B cell (primary cell): ENCODE measurements around the gene GLDN. TPM values are rescaled to one million over a fixed set of nuclear protein-coding genes. Genes with fewer than 3 reads are reported as not detected.
A peak's percentile ranks its signal among the peaks of the same experiment; 100 is the strongest.

ENCODE experiments used
- ATAC-seq: fragments of 200-7000 bp; cut with Tn5 transposase; one replicate; pipeline ENCODE4 v1.10.0; 2021; ENCODE audit warnings: low read depth, mild to moderate bottlenecking, moderate number of reproducible peaks, moderate library complexity
- CTCF ChIA-PET: fragments of 350-600 bp; sonication (Branson Sonifier 250); formaldehyde crosslinking; loops from one replicate; lab custom pipeline; 2021; ENCODE audit warnings: antibody characterized with exemption, inconsistent platforms; lab: Charles Lee
- POLR2A ChIA-PET: fragments of 350-600 bp; sonication (Branson Sonifier 250); formaldehyde crosslinking; loops from one replicate; lab custom pipeline; 2021; ENCODE audit warnings: antibody characterized with exemption; lab: Charles Lee
- DNase-seq: peaks from one replicate; pipeline ENCODE4 v3.0.0; 2013
- H2AFZ ChIP-seq: 2 replicates; pipeline ENCODE4 v1.6.1; 2012; ENCODE audit warnings: mild to moderate bottlenecking, low read depth, low read length; ENCODE audit not compliant: insufficient read depth, poor library complexity, severe bottlenecking
- H3K27ac ChIP-seq, 2 donors: 1 replicate in 1 of 2; 2 replicates in 1 of 2; pipeline ENCODE4 v1.5.1; 2012 to 2013; ENCODE audit warnings: low read length in 2 of 2, mild to moderate bottlenecking in 2 of 2, moderate library complexity in 1 of 2
- H3K27me3 ChIP-seq, 4 experiments: fragments of 200-600 bp in 1 of 4; sonication (generic) in 1 of 4; replicated peaks in 1 of 4; 1 replicate in 2 of 4; 2 replicates in 2 of 4; pipeline versions ENCODE4 v1.6.1 to v1.7.0; 2013 to 2016; ENCODE audit warnings: low read length in 3 of 4, mild to moderate bottlenecking in 2 of 4, mixed read lengths in 1 of 4, moderate library complexity in 1 of 4; ENCODE audit not compliant: insufficient read depth in 4 of 4, control insufficient read depth in 3 of 4; ENCODE audit errors: control extremely low read depth in 1 of 4
- H3K36me3 ChIP-seq, 2 experiments: replicated peaks in 1 of 2; 1 replicate in 1 of 2; 2 replicates in 1 of 2; pipeline versions ENCODE4 v1.6.1 to v1.7.1; 2013; ENCODE audit warnings: low read length in 1 of 2; ENCODE audit not compliant: insufficient read depth in 2 of 2, control insufficient read depth in 1 of 2; ENCODE audit errors: control extremely low read depth in 1 of 2, extremely low read depth in 1 of 2
- H3K4me1 ChIP-seq, 2 donors: fragments of 200-600 bp in 1 of 2; sonication (generic) in 1 of 2; 1 replicate in 1 of 2; 2 replicates in 1 of 2; pipeline versions ENCODE4 v1.5.1 to v1.6.1; 2013 to 2017; ENCODE audit warnings: low read length in 2 of 2; ENCODE audit not compliant: control insufficient read depth in 2 of 2, insufficient read depth in 2 of 2
- H3K4me2 ChIP-seq: replicated peaks from 2 replicates; pipeline ENCODE3; 2012; ENCODE audit warnings: mild to moderate bottlenecking, low read depth, low read length; ENCODE audit not compliant: poor library complexity, severe bottlenecking
- H3K4me3 ChIP-seq, 5 experiments: fragments of 200-600 bp in 1 of 5; sonication (generic) in 1 of 5; 1 replicate in 3 of 5; 2 replicates in 2 of 5; pipeline versions ENCODE4 v1.5.1 to v1.7.0; 2011 to 2016; ENCODE audit warnings: low read length in 4 of 5, mild to moderate bottlenecking in 4 of 5, low read depth in 2 of 5, control low read depth in 1 of 5, moderate library complexity in 1 of 5; ENCODE audit not compliant: insufficient read depth in 1 of 5; ENCODE audit errors: control extremely low read depth in 1 of 5, extremely low read depth in 1 of 5
- H3K79me2 ChIP-seq: fragments of 200-600 bp; sonication (generic); one replicate; pipeline ENCODE4 v1.6.0; 2016; ENCODE audit warnings: low read length; ENCODE audit not compliant: control insufficient read depth, insufficient read depth
- H3K9ac ChIP-seq: fragments of 200-600 bp; sonication (generic); 2 replicates; pipeline ENCODE4 v1.6.1; 2017; ENCODE audit warnings: mild to moderate bottlenecking, low read length, moderate library complexity
- H3K9me3 ChIP-seq, 3 donors: one replicate each; pipeline versions ENCODE4 v1.6.1 to v1.7.1; 2013; ENCODE audit warnings: low read length in 2 of 3; ENCODE audit not compliant: control insufficient read depth in 2 of 3, insufficient read depth in 1 of 3; ENCODE audit errors: control extremely low read depth in 1 of 3
- H4K20me1 ChIP-seq: 2 replicates; pipeline ENCODE4 v1.6.0; 2012; ENCODE audit warnings: mild to moderate bottlenecking, low read length; ENCODE audit not compliant: insufficient read depth, control insufficient read depth, poor library complexity, severe bottlenecking
- H3K27ac Mint-ChIP-seq: one replicate; pipeline ENCODE4 v1.8.0; 2021; ENCODE audit warnings: mixed read lengths
- H3K27me3 Mint-ChIP-seq: one replicate; pipeline ENCODE4 v1.8.0; 2021; ENCODE audit warnings: mixed read lengths
- H3K4me1 Mint-ChIP-seq: one replicate; pipeline ENCODE4 v1.8.0; 2021; ENCODE audit warnings: mixed read lengths
- H3K4me3 Mint-ChIP-seq: one replicate; pipeline ENCODE4 v1.8.0; 2021; ENCODE audit warnings: mixed read lengths
- H3K9me3 Mint-ChIP-seq: one replicate; pipeline ENCODE4 v1.8.0; 2022; ENCODE audit warnings: mixed read lengths; ENCODE audit not compliant: insufficient read depth
- CTCF ChIP-seq: fragments of 200-600 bp; IDR thresholded peaks from one replicate; pipeline ENCODE4 v1.8.0; 2022; ENCODE audit warnings: antibody characterized with exemption, mild to moderate bottlenecking
- EZH2 ChIP-seq: IDR thresholded peaks from 2 replicates; pipeline ENCODE4 v1.6.1; 2012; ENCODE audit warnings: borderline replicate concordance, low read depth, mild to moderate bottlenecking, moderate library complexity, low read length; ENCODE audit not compliant: insufficient read depth, poor library complexity, severe bottlenecking
- WGBS: methylation state at CpG from one replicate; pipeline ENCODE4 v1.1.5; 2013; ENCODE audit warnings: missing lambda C conversion rate; ENCODE audit not compliant: insufficient coverage; 5-methylcytosine and 5-hydroxymethylcytosine counted together
- intact Hi-C: fragments of 100-400 bp; cut with micrococcal nuclease; formaldehyde crosslinking; loops from one replicate; pipeline ENCODE4 v1.10.0; 2022
- polyA plus RNA-seq: library from polyadenylated mRNA; depleted of rRNA; stranded (reverse); fragments of >200 nt; gene quantifications from 2 replicates; pipeline ENCODE4 v1.2.3, GENCODE V29; 2012
- total RNA-seq, 2 donors: library from RNA; stranded (reverse); fragments of 120-200 nt in 1 of 2; gene quantifications; 1 replicate in 1 of 2; 2 replicates in 1 of 2; pipeline versions ENCODE4 v1.2.3 to v1.2.4, GENCODE V29; 2013 to 2022

GLDN gene
- total and polyA plus RNA-seq, 2 donors (not counting 1 experiment from before 2014, with no cell fraction given): not detected

- Histone ChIP-seq H3K36me3 (no peaks in the 10 kb centered on the region), H3K9me3 (no peaks in the 10 kb centered on the region), H3K4me1 (peaks cover 0 to 5% of the 10 kb centered on the region in 2 donors), H2AFZ (no peak overlapping the region), H4K20me1 (no peaks in the 10 kb centered on the region), H3K4me2 (no peak overlapping the region), H3K9ac (no peak overlapping the region), H3K27ac (no peak overlapping the region), H3K79me2 (no peaks in the 10 kb centered on the region), H3K27me3 (peaks cover 0 to 4% (median under 1%) of the 10 kb centered on the region in 4 experiments), H3K4me3 (no peak overlapping the region)
- Mint-ChIP-seq H3K9me3 (no peaks in the 10 kb centered on the region), H3K27ac (no peak overlapping the region), H3K4me3 (no peak overlapping the region), H3K4me1 (no peaks in the 10 kb centered on the region), H3K27me3 (peaks cover 11% of the 10 kb centered on the region)
- no peak for TF ChIP-seq EZH2
- no peak for TF ChIP-seq CTCF
- ChIA-PET CTCF (no interaction called here), POLR2A (no interaction called here)
- intact Hi-C loops: no loop called here
- WGBS: 67% methylated on average over 5 of the region's 6 CpGs
- ATAC-seq (no peak), DNase-seq (no peak)
These were observed 39.0 kb upstream of the GLDN start for GRCh38 chr15:51302480-51302879.

- Mint-ChIP-seq H3K27ac (no peak overlapping the region), H3K4me3 (no peak overlapping the region), H3K4me1 (no peaks in the 10 kb centered on the region), H3K27me3 (peaks cover 10% of the 10 kb centered on the region), H3K9me3 (no peaks in the 10 kb centered on the region)
- Histone ChIP-seq H2AFZ (peak overlapping the region; percentile 33), H3K9ac (no peak overlapping the region), H3K27me3 (peaks cover 0 to 4% (median 2%) of the 10 kb centered on the region in 4 experiments), H4K20me1 (no peaks in the 10 kb centered on the region), H3K4me2 (no peak overlapping the region), H3K27ac (no peak overlapping the region), H3K4me3 (no peak overlapping the region), H3K79me2 (no peaks in the 10 kb centered on the region), H3K9me3 (no peaks in the 10 kb centered on the region), H3K4me1 (peaks cover 0 to 5% of the 10 kb centered on the region in 2 donors), H3K36me3 (no peaks in the 10 kb centered on the region)
- CTCF ChIA-PET: no interaction called here
- TF ChIP-seq CTCF (no peak), EZH2 (no peak)
- WGBS: 69% methylated on average over 2 of the region's 2 CpGs
- DNase-seq (no peak), ATAC-seq (no peak)
- POLR2A ChIA-PET: no interaction called here
- intact Hi-C loops: no loop called here
These were observed 37.9 kb upstream of the GLDN start for GRCh38 chr15:51303462-51303980.
